ENCODE results near the gene OR4D6.
"Not testable (repeated sequence)": the region's sequence is repeated elsewhere in the genome, so short reads cannot be mapped to it uniquely, and the experiment has no call there.

Gene OR4D6

GRCh38 chr11:59437770-59438169 lies 19.0 kb upstream of the OR4D6 start:
- Histone ChIP-seq H3K36me3 (ENCODE audit: control insufficient read depth, insufficient read depth, low read length) (no peaks in the 10 kb centered on the region), H3K4me1 (ENCODE audit: control insufficient read depth, insufficient read depth, low read length) (no peaks in the 10 kb centered on the region), H3K27me3 (ENCODE audit: control insufficient read depth, insufficient read depth, low read length) (no peaks in the 10 kb centered on the region), H3K9me3 (ENCODE audit: control insufficient read depth, low read length) (no peaks in the 10 kb centered on the region), H3K9ac (ENCODE audit: low read length) (no peak overlapping the region), H3K4me3 (ENCODE audit: low read length) (no peak overlapping the region)

GRCh38 chr11:59445624-59446023 lies 11.1 kb upstream of the OR4D6 start:
- not testable (repeated sequence) for H3K4me1 ChIP-seq (ENCODE audit: control insufficient read depth, insufficient read depth, low read length); H3K27me3 ChIP-seq (ENCODE audit: control insufficient read depth, insufficient read depth, low read length); H3K4me3 ChIP-seq (ENCODE audit: low read length); H3K9me3 ChIP-seq (ENCODE audit: control insufficient read depth, low read length); H3K9ac ChIP-seq (ENCODE audit: low read length); H3K36me3 ChIP-seq (ENCODE audit: control insufficient read depth, insufficient read depth, low read length)

GRCh38 chr11:59448484-59448883 lies 8.3 kb upstream of the OR4D6 start:
- Histone ChIP-seq H3K9me3 (ENCODE audit: control insufficient read depth, low read length) (no peaks in the 10 kb centered on the region), H3K9ac (ENCODE audit: low read length) (no peak overlapping the region), H3K27me3 (ENCODE audit: control insufficient read depth, insufficient read depth, low read length) (no peaks in the 10 kb centered on the region), H3K4me1 (ENCODE audit: control insufficient read depth, insufficient read depth, low read length) (no peaks in the 10 kb centered on the region), H3K4me3 (ENCODE audit: low read length) (no peak overlapping the region), H3K36me3 (ENCODE audit: control insufficient read depth, insufficient read depth, low read length) (no peaks in the 10 kb centered on the region)

DNA sequence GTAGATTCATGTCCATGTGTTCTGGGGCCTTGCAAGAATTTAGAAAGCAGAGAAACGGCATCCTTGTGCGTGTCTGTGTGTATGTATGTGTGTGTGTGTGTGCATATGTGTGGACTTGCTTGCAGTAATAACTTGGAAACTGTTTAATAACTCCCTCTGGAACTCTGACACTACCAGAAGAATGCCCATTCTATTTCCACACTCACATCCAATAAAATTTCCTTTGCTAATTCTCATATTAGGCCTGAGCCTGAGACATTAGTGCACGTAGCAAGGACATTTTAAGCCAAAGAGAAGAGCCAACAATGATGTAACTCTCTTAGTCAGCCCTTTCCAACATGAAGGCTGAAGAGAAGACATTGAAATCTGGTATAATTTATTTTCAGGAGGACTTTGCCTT lies 3.2 kb downstream of the OR4D6 start:
- no peaks in the 10 kb centered on the region for H3K9me3 ChIP-seq (ENCODE audit: control insufficient read depth, low read length)
- no peak overlapping the region for H3K4me3 ChIP-seq (ENCODE audit: low read length)
- no peaks in the 10 kb centered on the region for H3K27me3 ChIP-seq (ENCODE audit: control insufficient read depth, insufficient read depth, low read length)
- no peaks in the 10 kb centered on the region for H3K36me3 ChIP-seq (ENCODE audit: control insufficient read depth, insufficient read depth, low read length)
- H3K4me1 ChIP-seq (ENCODE audit: control insufficient read depth, insufficient read depth, low read length): no peaks in the 10 kb centered on the region
- H3K9ac ChIP-seq (ENCODE audit: low read length): no peak overlapping the region

DNA sequence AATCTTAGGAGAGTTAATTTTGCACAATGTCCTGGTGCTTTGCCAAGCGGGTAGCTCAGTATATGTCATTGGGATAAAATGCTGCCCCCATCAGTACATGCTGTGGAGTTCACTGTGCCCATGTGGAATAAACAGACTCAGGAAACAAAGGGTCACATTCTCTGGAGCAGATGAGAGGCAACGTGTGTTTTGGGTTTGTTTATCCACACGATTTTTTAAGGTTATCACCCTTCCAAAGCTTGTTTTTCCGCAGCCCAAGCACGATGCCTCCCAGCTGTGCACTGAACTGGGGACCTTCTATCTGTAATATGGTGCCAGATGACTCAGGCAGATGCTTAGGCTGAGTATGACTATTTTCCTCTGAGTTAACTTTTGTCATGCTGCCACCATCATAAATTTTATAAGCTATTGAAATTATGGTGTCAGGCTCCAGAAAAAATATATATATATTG lies 6.5 kb downstream of the OR4D6 start:
- Histone ChIP-seq H3K4me1 (ENCODE audit: control insufficient read depth, insufficient read depth, low read length) (no peaks in the 10 kb centered on the region), H3K36me3 (ENCODE audit: control insufficient read depth, insufficient read depth, low read length) (no peaks in the 10 kb centered on the region), H3K9me3 (ENCODE audit: control insufficient read depth, low read length) (no peaks in the 10 kb centered on the region), H3K4me3 (ENCODE audit: low read length) (no peak overlapping the region), H3K27me3 (ENCODE audit: control insufficient read depth, insufficient read depth, low read length) (no peaks in the 10 kb centered on the region), H3K9ac (ENCODE audit: low read length) (no peak overlapping the region)

GRCh38 chr11:59473015-59473414 lies 16.3 kb downstream of the OR4D6 start, which contains the start of gene OR4D10:
OR4D10 (plus strand) TSS chr11:59473315; CDS start chr11:59477430, 4,115 bp downstream.
- H3K36me3 ChIP-seq (ENCODE audit: control insufficient read depth, insufficient read depth, low read length): no peaks in the 10 kb centered on the region
- no peaks in the 10 kb centered on the region for H3K4me1 ChIP-seq (ENCODE audit: control insufficient read depth, insufficient read depth, low read length)
- no peak within 1 kb of the TSS for H3K4me3 ChIP-seq (ENCODE audit: low read length)
- no peaks in the 10 kb centered on the region for H3K27me3 ChIP-seq (ENCODE audit: control insufficient read depth, insufficient read depth, low read length)
- no peaks in the 10 kb centered on the region for H3K9me3 ChIP-seq (ENCODE audit: control insufficient read depth, low read length)
- no peak within 1 kb of the TSS for H3K9ac ChIP-seq (ENCODE audit: low read length)

GRCh38 chr11:59475176-59475575 lies 18.4 kb downstream of the OR4D6 start:
- no peaks in the 10 kb centered on the region for H3K4me1 ChIP-seq (ENCODE audit: control insufficient read depth, insufficient read depth, low read length)
- H3K36me3 ChIP-seq (ENCODE audit: control insufficient read depth, insufficient read depth, low read length): no peaks in the 10 kb centered on the region
- no peaks in the 10 kb centered on the region for H3K9me3 ChIP-seq (ENCODE audit: control insufficient read depth, low read length)
- no peak overlapping the region for H3K9ac ChIP-seq (ENCODE audit: low read length)
- no peaks in the 10 kb centered on the region for H3K27me3 ChIP-seq (ENCODE audit: control insufficient read depth, insufficient read depth, low read length)
- no peak overlapping the region for H3K4me3 ChIP-seq (ENCODE audit: low read length)

GRCh38 chr11:59479906-59480305 lies 23.1 kb downstream of the OR4D6 start:
- Histone ChIP-seq H3K9ac (ENCODE audit: low read length) (no peak overlapping the region), H3K36me3 (ENCODE audit: control insufficient read depth, insufficient read depth, low read length) (no peaks in the 10 kb centered on the region), H3K27me3 (ENCODE audit: control insufficient read depth, insufficient read depth, low read length) (no peaks in the 10 kb centered on the region), H3K4me1 (ENCODE audit: control insufficient read depth, insufficient read depth, low read length) (no peaks in the 10 kb centered on the region), H3K9me3 (ENCODE audit: control insufficient read depth, low read length) (no peaks in the 10 kb centered on the region), H3K4me3 (ENCODE audit: low read length) (no peak overlapping the region)

- no peak overlapping the region for H3K9ac ChIP-seq (ENCODE audit: low read length)
- no peaks in the 10 kb centered on the region for H3K4me1 ChIP-seq (ENCODE audit: control insufficient read depth, insufficient read depth, low read length)
- H3K36me3 ChIP-seq (ENCODE audit: control insufficient read depth, insufficient read depth, low read length): no peaks in the 10 kb centered on the region
- no peaks in the 10 kb centered on the region for H3K27me3 ChIP-seq (ENCODE audit: control insufficient read depth, insufficient read depth, low read length)
- H3K9me3 ChIP-seq (ENCODE audit: control insufficient read depth, low read length): no peaks in the 10 kb centered on the region
- H3K4me3 ChIP-seq (ENCODE audit: low read length): no peak overlapping the region
Measured at GRCh38 chr11:59480359-59480758, 23.6 kb downstream of the OR4D6 start.

DNA sequence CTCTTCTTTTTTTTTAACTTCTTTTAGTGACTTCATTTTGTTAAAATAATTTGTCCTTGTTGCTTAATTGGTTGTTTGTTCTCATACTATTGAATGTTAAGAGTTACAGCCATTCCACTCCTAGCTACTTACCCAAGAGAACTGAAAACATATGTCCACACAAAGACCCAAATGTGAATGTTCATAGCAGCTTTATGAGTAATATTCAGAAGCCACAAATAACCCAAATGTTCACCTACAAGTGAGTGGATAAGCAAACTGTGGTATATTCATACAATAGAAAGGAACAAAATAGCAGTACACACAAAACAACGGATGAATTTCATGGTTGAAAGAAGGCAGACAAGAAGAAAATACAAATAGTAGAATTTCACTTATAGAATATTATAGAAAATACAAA lies 45.2 kb downstream of the OR4D6 start:
- no peak overlapping the region for H3K9ac ChIP-seq (ENCODE audit: low read length)

DNA sequence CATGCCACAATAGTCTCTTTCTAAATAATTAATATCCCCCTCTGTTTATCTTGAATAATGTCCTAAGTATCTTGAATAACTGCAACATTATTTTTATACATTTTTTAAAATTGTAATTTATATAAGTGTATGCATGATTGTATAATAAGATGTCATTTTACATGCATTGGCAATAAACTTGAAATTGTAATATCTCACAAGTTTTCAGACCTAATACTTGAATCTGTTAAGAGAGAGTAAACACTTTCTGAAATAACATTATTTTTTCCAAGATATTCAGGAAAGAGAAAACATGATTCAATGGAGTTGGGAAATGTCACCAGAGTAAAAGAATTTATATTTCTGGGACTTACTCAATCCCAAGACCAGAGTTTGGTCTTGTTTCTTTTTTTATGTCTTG lies 46.5 kb downstream of the OR4D6 start, which contains the start of gene OR4D11:
Gene OR4D11 (plus strand): TSS at position 301 of the 400 bp plus-strand sequence. CDS start 0 bp downstream, at position 301.
- H3K27me3 ChIP-seq (ENCODE audit: control insufficient read depth, insufficient read depth, low read length): no peaks in the 10 kb centered on the region

More for the DNA sequence above, 45.2 kb downstream of the OR4D6 start:
- H3K9me3 ChIP-seq (ENCODE audit: control insufficient read depth, low read length): no peaks in the 10 kb centered on the region
- no peaks in the 10 kb centered on the region for H3K4me1 ChIP-seq (ENCODE audit: control insufficient read depth, insufficient read depth, low read length)
- no peaks in the 10 kb centered on the region for H3K36me3 ChIP-seq (ENCODE audit: control insufficient read depth, insufficient read depth, low read length)
- H3K4me3 ChIP-seq (ENCODE audit: low read length): no peak overlapping the region
- H3K27me3 ChIP-seq (ENCODE audit: control insufficient read depth, insufficient read depth, low read length): no peaks in the 10 kb centered on the region

More for the DNA sequence above, 46.5 kb downstream of the OR4D6 start, which contains the start of gene OR4D11:
- no peak within 1 kb of the TSS for H3K4me3 ChIP-seq (ENCODE audit: low read length)
- no peaks in the 10 kb centered on the region for H3K36me3 ChIP-seq (ENCODE audit: control insufficient read depth, insufficient read depth, low read length)
- no peak within 1 kb of the TSS for H3K9ac ChIP-seq (ENCODE audit: low read length)
- H3K4me1 ChIP-seq (ENCODE audit: control insufficient read depth, insufficient read depth, low read length): no peaks in the 10 kb centered on the region
- H3K9me3 ChIP-seq (ENCODE audit: control insufficient read depth, low read length): no peaks in the 10 kb centered on the region
